ENCODE measurements around the gene GDNF.

- TF ChIP-seq CTCF (IDR thresholded peaks at IDR 0.05), result no peak
- no peak for TF ChIP-seq POLR2AphosphoS5 (IDR thresholded peaks at IDR 0.05; ENCODE audit: low read depth, low read length)
- no peak for TF ChIP-seq SIN3A (IDR thresholded peaks at IDR 0.05; ENCODE audit: borderline replicate concordance, insufficient read depth, low read depth, low read length)
- TF ChIP-seq, protein P1, sequence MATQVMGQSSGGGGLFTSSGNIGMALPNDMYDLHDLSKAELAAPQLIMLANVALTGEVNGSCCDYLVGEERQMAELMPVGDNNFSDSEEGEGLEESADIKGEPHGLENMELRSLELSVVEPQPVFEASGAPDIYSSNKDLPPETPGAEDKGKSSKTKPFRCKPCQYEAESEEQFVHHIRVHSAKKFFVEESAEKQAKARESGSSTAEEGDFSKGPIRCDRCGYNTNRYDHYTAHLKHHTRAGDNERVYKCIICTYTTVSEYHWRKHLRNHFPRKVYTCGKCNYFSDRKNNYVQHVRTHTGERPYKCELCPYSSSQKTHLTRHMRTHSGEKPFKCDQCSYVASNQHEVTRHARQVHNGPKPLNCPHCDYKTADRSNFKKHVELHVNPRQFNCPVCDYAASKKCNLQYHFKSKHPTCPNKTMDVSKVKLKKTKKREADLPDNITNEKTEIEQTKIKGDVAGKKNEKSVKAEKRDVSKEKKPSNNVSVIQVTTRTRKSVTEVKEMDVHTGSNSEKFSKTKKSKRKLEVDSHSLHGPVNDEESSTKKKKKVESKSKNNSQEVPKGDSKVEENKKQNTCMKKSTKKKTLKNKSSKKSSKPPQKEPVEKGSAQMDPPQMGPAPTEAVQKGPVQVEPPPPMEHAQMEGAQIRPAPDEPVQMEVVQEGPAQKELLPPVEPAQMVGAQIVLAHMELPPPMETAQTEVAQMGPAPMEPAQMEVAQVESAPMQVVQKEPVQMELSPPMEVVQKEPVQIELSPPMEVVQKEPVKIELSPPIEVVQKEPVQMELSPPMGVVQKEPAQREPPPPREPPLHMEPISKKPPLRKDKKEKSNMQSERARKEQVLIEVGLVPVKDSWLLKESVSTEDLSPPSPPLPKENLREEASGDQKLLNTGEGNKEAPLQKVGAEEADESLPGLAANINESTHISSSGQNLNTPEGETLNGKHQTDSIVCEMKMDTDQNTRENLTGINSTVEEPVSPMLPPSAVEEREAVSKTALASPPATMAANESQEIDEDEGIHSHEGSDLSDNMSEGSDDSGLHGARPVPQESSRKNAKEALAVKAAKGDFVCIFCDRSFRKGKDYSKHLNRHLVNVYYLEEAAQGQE (IDR thresholded peaks at IDR 0.05; ENCODE audit: insufficient read depth in 1 of 2, low read depth in 2 of 2, low read length in 1 of 2), result no peak
Observed at GRCh38 chr5:37768371-37768770, 71.5 kb downstream of the GDNF start.

Data from Panc1 (cell line).